GM23248 (cell line): ENCODE results near the gene CWF19L2.

ENCODE experiments used
- EZH2 ChIP-seq: fragments of 200-600 bp; sonication (generic); IDR thresholded peaks from 2 replicates; pipeline ENCODE4 v1.6.1; 2018; ENCODE audit warnings: antibody characterized with exemption, mild to moderate bottlenecking; ENCODE audit not compliant: insufficient read depth, poor library complexity, severe bottlenecking
- EZH2phosphoT487 ChIP-seq: fragments of 200-600 bp; sonication (generic); IDR thresholded peaks from 2 replicates; pipeline ENCODE4 v1.6.1; 2018; ENCODE audit warnings: antibody characterized with exemption, moderate library complexity, mild to moderate bottlenecking, low read depth; ENCODE audit not compliant: insufficient read depth

- TF ChIP-seq EZH2 (no peak), EZH2phosphoT487 (no peak)
Observed at GRCh38 chr11:107370390-107370789, 87.2 kb downstream of the CWF19L2 start.
